ENCODE measurements around the gene STMND1. TPM values are rescaled to one million over a fixed set of nuclear protein-coding genes. Genes with fewer than 3 reads are reported as not detected.
A peak's percentile ranks its signal among the peaks of the same experiment; 100 is the strongest.

The STMND1 gene
- under 1 TPM in 1 of 2 donors, not detected in 1; 0.26 TPM for total RNA-seq

DNA sequence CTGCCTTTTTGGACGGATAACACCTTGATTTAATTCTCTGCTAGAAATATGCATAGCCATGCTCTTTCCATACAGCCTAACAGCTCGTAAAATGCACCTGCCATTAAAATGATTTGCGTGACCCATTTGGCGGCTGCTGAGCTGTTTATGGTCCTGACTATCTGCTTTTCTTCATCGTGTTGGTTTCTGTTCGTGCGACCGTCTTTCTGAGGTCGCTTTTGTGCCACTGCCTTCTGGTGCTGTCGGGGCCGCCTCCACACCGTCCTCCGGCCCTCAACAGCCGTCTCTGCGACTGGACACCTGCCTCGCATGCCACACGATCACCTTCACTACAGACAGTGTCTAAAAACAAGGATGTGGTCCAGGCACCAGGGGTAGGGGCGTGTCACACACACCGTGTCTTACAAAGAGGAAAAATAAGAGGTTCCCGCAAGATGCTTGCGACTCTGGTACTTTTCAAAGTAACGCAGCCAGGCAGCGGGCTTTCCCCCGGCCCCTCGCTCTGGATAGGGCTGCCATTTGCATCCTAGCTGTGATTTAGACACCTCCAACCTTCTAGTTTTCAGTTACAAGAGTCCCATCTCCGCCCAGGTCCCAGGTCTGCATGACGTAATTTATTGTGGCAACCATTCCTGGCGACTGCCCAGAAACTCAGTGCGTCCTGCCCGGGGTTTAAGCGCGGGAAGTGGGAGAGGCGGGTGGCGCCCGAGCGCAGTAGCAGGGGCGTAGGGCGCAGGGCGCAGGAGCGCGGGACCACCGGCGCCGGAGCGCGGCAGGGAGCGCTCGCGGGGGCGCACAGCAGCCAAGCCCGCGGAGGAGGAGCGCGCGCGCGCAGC, at the start of gene STMND1:
TSS of gene STMND1 (plus strand) at position 629 of the 836 bp plus-strand sequence. CDS start 208 bp downstream, outside the sequence.
- H3K9me3 ChIP-seq = no peaks in the 10 kb centered on the region
- DNase-seq (peak; percentile 88 to 94 (median 90)), ATAC-seq (peak; percentile 87)
- 1 to 6% methylated on average over 48 to 57 of the region's 57 CpGs for WGBS, 2 donors
- peak within 1 kb of the TSS; percentile 20 to 88 (median 78) for H3K27ac ChIP-seq
- no peaks in the 10 kb centered on the region for H3K27me3 ChIP-seq
- H3K4me1 ChIP-seq = peaks cover 50% of the 10 kb centered on the region
- H3K36me3 ChIP-seq (replicated peaks in 1 of 2; ENCODE audit: insufficient read depth in 1 of 2, low read depth in 2 of 2) = no peaks in the 10 kb centered on the region
- TF ChIP-seq, protein P1, sequence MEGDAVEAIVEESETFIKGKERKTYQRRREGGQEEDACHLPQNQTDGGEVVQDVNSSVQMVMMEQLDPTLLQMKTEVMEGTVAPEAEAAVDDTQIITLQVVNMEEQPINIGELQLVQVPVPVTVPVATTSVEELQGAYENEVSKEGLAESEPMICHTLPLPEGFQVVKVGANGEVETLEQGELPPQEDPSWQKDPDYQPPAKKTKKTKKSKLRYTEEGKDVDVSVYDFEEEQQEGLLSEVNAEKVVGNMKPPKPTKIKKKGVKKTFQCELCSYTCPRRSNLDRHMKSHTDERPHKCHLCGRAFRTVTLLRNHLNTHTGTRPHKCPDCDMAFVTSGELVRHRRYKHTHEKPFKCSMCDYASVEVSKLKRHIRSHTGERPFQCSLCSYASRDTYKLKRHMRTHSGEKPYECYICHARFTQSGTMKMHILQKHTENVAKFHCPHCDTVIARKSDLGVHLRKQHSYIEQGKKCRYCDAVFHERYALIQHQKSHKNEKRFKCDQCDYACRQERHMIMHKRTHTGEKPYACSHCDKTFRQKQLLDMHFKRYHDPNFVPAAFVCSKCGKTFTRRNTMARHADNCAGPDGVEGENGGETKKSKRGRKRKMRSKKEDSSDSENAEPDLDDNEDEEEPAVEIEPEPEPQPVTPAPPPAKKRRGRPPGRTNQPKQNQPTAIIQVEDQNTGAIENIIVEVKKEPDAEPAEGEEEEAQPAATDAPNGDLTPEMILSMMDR (IDR thresholded peaks at IDR 0.05) = no peak
- peak in 2 of 3 donors; percentile 44 to 51 for TF ChIP-seq POLR2A (IDR thresholded peaks at IDR 0.05)
- peak within 1 kb of the TSS; percentile 17 to 36 for H3K4me3 ChIP-seq
- intact Hi-C loops (cut with DNase I) = no loop called here

DNA sequence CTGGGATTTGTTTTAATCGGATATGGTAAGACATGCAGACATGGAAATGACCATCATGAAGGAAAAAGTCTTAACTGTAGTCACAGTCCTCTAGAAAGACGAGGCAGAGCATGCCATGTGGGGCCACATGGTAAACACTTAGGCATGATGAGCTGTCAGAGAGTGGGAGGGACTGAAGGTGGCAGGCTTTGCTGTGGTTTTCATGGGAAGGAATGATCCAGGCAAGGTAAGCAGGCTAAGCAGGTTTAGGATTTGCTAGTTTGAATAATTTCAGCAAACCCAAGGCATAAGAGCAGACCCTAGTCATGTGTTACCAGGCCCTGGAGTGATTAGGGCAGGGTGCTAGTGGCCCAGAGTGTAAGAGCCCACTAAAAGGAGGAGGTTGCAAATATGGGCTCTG, 47.2 kb upstream of the STMND1 start:
- Histone ChIP-seq H3K27me3 (no peaks in the 10 kb centered on the region), H3K36me3 (replicated peaks in 1 of 2; ENCODE audit: insufficient read depth in 1 of 2, low read depth in 2 of 2) (no peaks in the 10 kb centered on the region), H3K9me3 (no peaks in the 10 kb centered on the region), H3K4me3 (no peak overlapping the region), H3K4me1 (no peaks in the 10 kb centered on the region), H3K27ac (no peak overlapping the region)
- intact Hi-C loops (cut with DNase I) = no loop called here
- 77 to 78% methylated on average over 2 of the region's 2 CpGs for whole genome bisulfite sequencing, 2 donors
- TF ChIP-seq, protein P1 (IDR thresholded peaks at IDR 0.05) = no peak
- TF ChIP-seq POLR2A (IDR thresholded peaks at IDR 0.05) = no peak
- DNase-seq (no peak), ATAC-seq (no peak)

DNA sequence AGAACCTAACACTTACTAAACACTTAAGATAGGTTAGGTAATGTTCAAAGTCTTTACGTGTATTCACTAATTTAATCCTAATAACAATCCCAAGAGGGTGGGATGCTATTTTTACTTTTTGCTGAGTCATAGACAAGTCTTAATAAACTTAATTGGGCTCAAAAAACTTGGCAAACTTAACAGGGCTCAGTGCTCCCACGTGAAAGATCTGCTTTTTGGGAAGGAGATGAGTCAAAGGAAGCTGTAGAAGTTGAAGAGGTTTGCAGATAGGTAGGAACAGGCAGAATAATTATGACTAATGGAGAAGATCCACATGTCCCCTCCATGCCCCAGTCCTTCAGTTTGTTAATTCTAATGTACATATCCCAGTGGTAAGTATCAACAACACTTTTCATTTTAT, 44.5 kb upstream of the STMND1 start:
- DNase-seq (no peak), ATAC-seq (no peak)
- 68 to 69% methylated on average over 2 of the region's 2 CpGs for WGBS, 2 donors
- Histone ChIP-seq H3K27ac (no peak overlapping the region), H3K27me3 (no peaks in the 10 kb centered on the region), H3K4me1 (no peaks in the 10 kb centered on the region), H3K36me3 (replicated peaks in 1 of 2; ENCODE audit: insufficient read depth in 1 of 2, low read depth in 2 of 2) (no peaks in the 10 kb centered on the region), H3K9me3 (no peaks in the 10 kb centered on the region), H3K4me3 (no peak overlapping the region)
- TF ChIP-seq, protein P1 (IDR thresholded peaks at IDR 0.05) = no peak
- TF ChIP-seq POLR2A (IDR thresholded peaks at IDR 0.05) = no peak
- intact Hi-C loops (cut with DNase I) = no loop called here

DNA sequence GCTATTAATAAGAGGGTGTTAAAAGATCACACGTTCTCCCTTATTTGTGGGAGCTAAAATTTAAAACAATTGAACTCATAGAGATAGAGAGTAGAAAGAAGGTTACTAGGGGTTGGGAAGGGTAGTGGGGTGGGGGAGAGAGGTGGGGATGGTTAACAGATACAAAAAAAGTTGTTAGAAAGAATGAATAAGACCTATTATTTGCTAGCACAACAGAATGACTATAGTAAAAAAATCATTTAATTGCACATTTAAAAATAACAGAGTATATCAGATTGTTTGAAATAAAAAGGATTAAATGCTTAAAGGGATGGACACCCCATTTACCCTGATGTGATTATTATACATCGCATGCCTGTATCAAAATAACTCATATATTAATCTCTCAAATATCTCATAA, 43.3 kb upstream of the STMND1 start:
- H3K36me3 ChIP-seq (replicated peaks in 1 of 2; ENCODE audit: insufficient read depth in 1 of 2, low read depth in 2 of 2) = no peaks in the 10 kb centered on the region
- TF ChIP-seq POLR2A (IDR thresholded peaks at IDR 0.05) = no peak
- TF ChIP-seq, protein P1 (IDR thresholded peaks at IDR 0.05) = no peak
- ATAC-seq (no peak), DNase-seq (no peak)
- H3K27ac ChIP-seq = no peak overlapping the region
- H3K4me1 ChIP-seq = no peaks in the 10 kb centered on the region
- WGBS, 2 donors = 66 to 90% methylated on average over 2 of the region's 2 CpGs
- intact Hi-C loops (cut with DNase I) = no loop called here
- no peaks in the 10 kb centered on the region for H3K9me3 ChIP-seq
- no peak overlapping the region for H3K4me3 ChIP-seq
- no peaks in the 10 kb centered on the region for H3K27me3 ChIP-seq
